H1 (cell line): ENCODE data around the gene SPTLC3. TPM values are rescaled to one million over a fixed set of nuclear protein-coding genes. Genes with fewer than 3 reads are reported as not detected.

Experiments
- CTCF ChIA-PET: fragments of 300-600 bp; sonication (Branson Sonifier 250); formaldehyde crosslinking; loops from one replicate; lab custom pipeline; 2021; ENCODE audit not compliant: partially characterized antibody; lab: Charles Lee
- POLR2A ChIA-PET: fragments of 300-600 bp; sonication (Branson Sonifier 250); formaldehyde crosslinking; loops from one replicate; lab custom pipeline; 2021; ENCODE audit warnings: inconsistent platforms; ENCODE audit not compliant: partially characterized antibody; lab: Charles Lee
- DNase-seq, 2 experiments: peaks; one replicate each; pipeline versions ENCODE4 v3.0.0 to v3.0.0-alpha.2; 2010 to 2022; ENCODE audit warnings: low spot score in 2 of 2, low read depth in 1 of 2, mixed read lengths in 1 of 2
- FAIRE-seq: peaks from 2 replicates; lab custom pipeline; 2011; peaks lifted over from hg19 to GRCh38; lab: Jason Lieb, UNC
- H2AFZ ChIP-seq: 2 replicates; pipeline ENCODE4 v1.8.1; 2012; ENCODE audit warnings: low read length, inconsistent platforms
- H2AK5ac ChIP-seq: 2 replicates; pipeline ENCODE4 v1.6.1; 2013; ENCODE audit warnings: low read depth, low read length
- H2BK120ac ChIP-seq: replicated peaks from 2 replicates; pipeline ENCODE3; 2013; ENCODE audit warnings: low read depth, low read length, inconsistent platforms
- H2BK12ac ChIP-seq: 2 replicates; pipeline ENCODE4 v1.6.1; 2013; ENCODE audit warnings: low read depth, low read length
- H2BK15ac ChIP-seq: 2 replicates; pipeline ENCODE4 v1.6.1; 2013; ENCODE audit warnings: low read length
- H2BK20ac ChIP-seq: 2 replicates; pipeline ENCODE4 v1.6.1; 2013; ENCODE audit warnings: low read length
- H2BK5ac ChIP-seq: 2 replicates; pipeline ENCODE4 v1.6.1; 2013; ENCODE audit warnings: low read depth, low read length
- H3K14ac ChIP-seq: 2 replicates; pipeline ENCODE4 v1.6.1; 2013; ENCODE audit warnings: inconsistent platforms; ENCODE audit not compliant: insufficient read length
- H3K18ac ChIP-seq: 2 replicates; pipeline ENCODE4 v1.6.1; 2013; ENCODE audit warnings: low read length; ENCODE audit errors: extremely low read depth
- H3K23ac ChIP-seq: 2 replicates; pipeline ENCODE4 v1.6.1; 2013; ENCODE audit warnings: inconsistent platforms; ENCODE audit not compliant: insufficient read length
- H3K23me2 ChIP-seq: 2 replicates; pipeline ENCODE4 v1.6.1; 2013; ENCODE audit warnings: low read depth, low read length
- H3K27ac ChIP-seq: 2 replicates; pipeline ENCODE4 v1.6.1; 2011; ENCODE audit warnings: low read depth, low read length, inconsistent platforms
- H3K27me3 ChIP-seq, 4 experiments: replicated peaks in 1 of 4; 1 replicate in 1 of 4; 2 replicates in 3 of 4; pipeline versions ENCODE4 v1.6.1 to v1.8.1; 2011 to 2013; ENCODE audit warnings: low read length in 3 of 4, mild to moderate bottlenecking in 3 of 4, inconsistent platforms in 2 of 4, mixed read lengths in 2 of 4, moderate library complexity in 1 of 4; ENCODE audit not compliant: control insufficient read depth in 3 of 4, insufficient read depth in 3 of 4; ENCODE audit errors: extremely low read depth in 1 of 4
- H3K36me3 ChIP-seq, 4 experiments: 2 replicates each; pipeline versions ENCODE4 v1.6.1 to v1.8.1; 2011 to 2013; ENCODE audit warnings: mild to moderate bottlenecking in 4 of 4, low read length in 3 of 4, moderate library complexity in 2 of 4, control low read depth in 1 of 4, inconsistent platforms in 1 of 4; ENCODE audit not compliant: insufficient read depth in 4 of 4, control insufficient read depth in 2 of 4
- H3K4ac ChIP-seq: replicated peaks from 2 replicates; pipeline ENCODE3; 2013; ENCODE audit warnings: low read length, low read depth, mixed read lengths, inconsistent platforms; ENCODE audit not compliant: insufficient read length
- H3K4me1 ChIP-seq, 4 experiments: replicated peaks in 1 of 4; 1 replicate in 1 of 4; 2 replicates in 3 of 4; pipeline versions ENCODE4 v1.6.1 to v1.8.1; 2011 to 2013; ENCODE audit warnings: low read length in 3 of 4, inconsistent platforms in 2 of 4, mixed read lengths in 1 of 4; ENCODE audit not compliant: insufficient read depth in 4 of 4, control insufficient read depth in 3 of 4
- H3K4me2 ChIP-seq, 2 experiments: 2 replicates each; pipeline versions ENCODE4 v1.6.1 to v1.8.1; 2011 to 2013; ENCODE audit warnings: low read depth in 2 of 2, low read length in 2 of 2, control low read depth in 1 of 2, inconsistent platforms in 1 of 2, mild to moderate bottlenecking in 1 of 2; ENCODE audit not compliant: insufficient read depth in 1 of 2
- H3K4me3 ChIP-seq, 4 experiments: fragments of 200-600, 300-600 bp in 1 of 4; sonication (generic), shearing (Covaris generic), sonication (Bioruptor Twin) in 1 of 4; 2 replicates each; pipeline versions ENCODE4 v1.5.1 to v1.8.1; 2011 to 2016; ENCODE audit warnings: low read length in 4 of 4, low read depth in 3 of 4, control low read depth in 2 of 4, inconsistent platforms in 2 of 4, mild to moderate bottlenecking in 2 of 4, mixed read lengths in 1 of 4, moderate library complexity in 1 of 4; ENCODE audit not compliant: insufficient read depth in 2 of 4; ENCODE audit errors: extremely low read depth in 1 of 4
- H3K56ac ChIP-seq: replicated peaks from 2 replicates; pipeline ENCODE3; 2013; ENCODE audit warnings: low read depth, mild to moderate bottlenecking, mixed read lengths, low read length, inconsistent platforms; ENCODE audit not compliant: insufficient read length
- H3K79me1 ChIP-seq: 2 replicates; pipeline ENCODE4 v1.6.1; 2013; ENCODE audit warnings: low read depth, low read length, control low read depth
- H3K79me2 ChIP-seq, 2 experiments: 2 replicates each; pipeline versions ENCODE4 v1.6.1 to v1.8.1; 2012 to 2013; ENCODE audit warnings: low read length in 2 of 2, mild to moderate bottlenecking in 2 of 2, inconsistent platforms in 1 of 2; ENCODE audit not compliant: insufficient read depth in 2 of 2, control insufficient read depth in 1 of 2
- H3K9ac ChIP-seq, 4 experiments: replicated peaks in 1 of 4; 1 replicate in 1 of 4; 2 replicates in 3 of 4; pipeline versions ENCODE4 v1.6.1 to v1.8.1; 2011 to 2013; ENCODE audit warnings: low read depth in 3 of 4, low read length in 3 of 4, control low read depth in 2 of 4, mild to moderate bottlenecking in 2 of 4, moderate library complexity in 2 of 4, inconsistent platforms in 1 of 4; ENCODE audit errors: extremely low read depth in 1 of 4
- H3K9me3 ChIP-seq, 2 experiments: 2 replicates each; pipeline versions ENCODE4 v1.6.1 to v1.8.1; 2012 to 2013; ENCODE audit warnings: mild to moderate bottlenecking in 2 of 2, moderate library complexity in 2 of 2, control low read depth in 1 of 2, inconsistent platforms in 1 of 2, low read depth in 1 of 2, low read length in 1 of 2, mixed read lengths in 1 of 2; ENCODE audit not compliant: insufficient read depth in 2 of 2
- H4K20me1 ChIP-seq, 2 experiments: replicated peaks in 1 of 2; 2 replicates each; pipeline versions ENCODE3 to v1.8.1; 2011 to 2013; ENCODE audit warnings: inconsistent platforms in 2 of 2, low read length in 2 of 2, mild to moderate bottlenecking in 1 of 2; ENCODE audit not compliant: insufficient read depth in 2 of 2, control insufficient read depth in 1 of 2
- H4K5ac ChIP-seq: 2 replicates; pipeline ENCODE4 v1.6.1; 2013; ENCODE audit warnings: low read length, low read depth, mixed read lengths, inconsistent platforms; ENCODE audit not compliant: insufficient read length
- H4K8ac ChIP-seq: 2 replicates; pipeline ENCODE4 v1.8.0; 2013; ENCODE audit warnings: mild to moderate bottlenecking, moderate library complexity, low read length, inconsistent platforms; ENCODE audit not compliant: insufficient read depth; ENCODE audit errors: extremely low read depth
- H4K91ac ChIP-seq: replicated peaks from 2 replicates; pipeline ENCODE3; 2013; ENCODE audit warnings: low read length, mixed read lengths, inconsistent platforms; ENCODE audit not compliant: insufficient read length
- CBX8 ChIP-seq: fragments of 300-800, 300-1000 bp; sonication (generic); IDR thresholded peaks from 2 replicates; pipeline ENCODE4 v1.7.1; 2016; ENCODE audit warnings: low read depth, low read length, borderline replicate concordance
- GABPA ChIP-seq: IDR thresholded peaks from 2 replicates; pipeline ENCODE4 v1.6.1; 2011; ENCODE audit warnings: mild to moderate bottlenecking, low read length, moderate library complexity, borderline replicate concordance; ENCODE audit not compliant: insufficient read depth
- RBBP5 ChIP-seq: IDR thresholded peaks from 2 replicates; pipeline ENCODE4 v1.7.1; 2012; ENCODE audit warnings: low read depth, mild to moderate bottlenecking, inconsistent platforms, low read length, moderate library complexity, borderline replicate concordance
- SP1 ChIP-seq: IDR thresholded peaks from 2 replicates; pipeline ENCODE4 v1.6.1; 2011; ENCODE audit warnings: low read depth, low read length
- WGBS, 2 experiments: shearing (Covaris generic) in 1 of 2; methylation state at CpG; one replicate each; pipeline versions ENCODE4 v1.1.6 to v1.1.7; 2013 to 2015; ENCODE audit warnings: low lambda C conversion rate in 2 of 2, mixed read lengths in 2 of 2, inconsistent platforms in 1 of 2, low coverage in 1 of 2, missing lambda C conversion rate in 1 of 2; ENCODE audit not compliant: insufficient replicate concordance in 2 of 2, insufficient coverage in 1 of 2, insufficient read length in 1 of 2; ENCODE audit errors: extremely low coverage in 1 of 2, missing lambda C conversion rate in 1 of 2; 5-methylcytosine and 5-hydroxymethylcytosine counted together
- polyA plus RNA-seq, 7 experiments: library from polyadenylated mRNA; depleted of rRNA in 3 of 7; stranded (reverse) in 5 of 7; unstranded in 2 of 7; fragments of >200 nt in 5 of 7; fragments of 200-250 nt in 2 of 7; gene quantifications; 1 replicate in 5 of 7; 2 replicates in 1 of 7; 4 replicates in 1 of 7; pipeline versions ENCODE4 v1.2.1 to v1.2.3, GENCODE V29; 2011 to 2013; ENCODE audit warnings: missing spikeins in 2 of 7, mixed read lengths in 2 of 7
- total RNA-seq: library from RNA; stranded (reverse); fragmentation: NEBNext Ultra II Directional; extraction: Animal tissue kit (Norgen Biotek cat#: 25700); gene quantifications from 2 replicates; pipeline ENCODE4 v1.2.1, GENCODE V29; 2021

SPTLC3 gene
- total and polyA plus RNA-seq, 2 of the 8 experiments (the other 6 are each of a cell fraction or from before 2014, with no cell fraction given): 0.23 to 0.82 TPM

GRCh38 chr20:13174402-13174801 is 165.6 kb downstream of the SPTLC3 start:
- Histone ChIP-seq H3K9me3 (no peaks in the 10 kb centered on the region), H3K4ac (no peak overlapping the region), H2BK120ac (no peak overlapping the region), H3K4me2 (no peak overlapping the region), H3K4me3 (no peak overlapping the region), H4K8ac (no peak overlapping the region), H3K4me1 (no peaks in the 10 kb centered on the region), H4K91ac (no peak overlapping the region), H4K5ac (no peak overlapping the region), H2BK15ac (no peak overlapping the region), H2BK20ac (no peak overlapping the region), H3K9ac (no peak overlapping the region), H3K79me1 (no peaks in the 10 kb centered on the region), H3K18ac (no peak overlapping the region), H3K79me2 (no peaks in the 10 kb centered on the region), H4K20me1 (no peaks in the 10 kb centered on the region), H3K23me2 (no peaks in the 10 kb centered on the region), H2BK5ac (no peak overlapping the region), H2AK5ac (no peak overlapping the region), H3K36me3 (no peaks in the 10 kb centered on the region), H2BK12ac (no peak overlapping the region), H3K27ac (no peak overlapping the region), H3K14ac (no peak overlapping the region), H3K56ac (no peak overlapping the region), H3K23ac (no peak overlapping the region), H2AFZ (no peak overlapping the region), H3K27me3 (no peaks in the 10 kb centered on the region)
- DNase-seq (no peak), FAIRE-seq (no peak)
- ChIA-PET POLR2A (no interaction called here), CTCF (no interaction called here)
- TF ChIP-seq GABPA (no peak), CBX8 (no peak), SP1 (no peak), RBBP5 (no peak)
- 94% methylated on average over 9 of the region's 9 CpGs; no CpG with 5 or more reads in 1 of the 2 experiments for WGBS, 2 experiments
